HepG2 (cell line): Measurements from ENCODE around the gene CHKA. TPM values are rescaled to one million over a fixed set of nuclear protein-coding genes. Genes with fewer than 3 reads are reported as not detected.
A peak's percentile ranks its signal among the peaks of the same experiment; 100 is the strongest.

Experiments used
- ATAC-seq: fragments of 200-7000 bp; cut with Tn5 transposase; 3 replicates; pipeline ENCODE4 v1.9.1; 2020; ENCODE audit warnings: mild to moderate bottlenecking, moderate library complexity
- BruUV-seq: library from RNA; stranded (reverse); fragments of 400-500 nt; replicated peaks from 2 replicates; lab custom pipeline; 2021; lab: Mats Ljungman, UMichigan
- CTCF ChIA-PET: fragments of 300-600 bp; formaldehyde crosslinking; extraction: SDS; loops from one replicate; lab custom pipeline; 2021; ENCODE audit warnings: low total read pairs, inconsistent platforms, low intra/inter-chr PET ratio; lab: Yijun Ruan, JAX
- POLR2A ChIA-PET: fragments of 350-600 bp; sonication (Branson Sonifier 250); formaldehyde crosslinking; loops from one replicate; lab custom pipeline; 2020; ENCODE audit warnings: antibody characterized with exemption, inconsistent platforms; lab: Yijun Ruan, JAX
- DNase-seq: peaks from one replicate; pipeline ENCODE4 v3.0.0-alpha.2; 2015; ENCODE audit warnings: low spot score
- FAIRE-seq: peaks from 3 replicates; lab custom pipeline; 2011; peaks lifted over from hg19 to GRCh38; lab: Jason Lieb, UNC
- H2AFZ ChIP-seq: one replicate; pipeline ENCODE4 v1.6.1; 2011; ENCODE audit warnings: low read length, inconsistent platforms
- H3K27ac ChIP-seq: fragments of 300-600 bp; 3 replicates; pipeline ENCODE4 v1.8.0; 2011; ENCODE audit warnings: mixed run types, mild to moderate bottlenecking, mixed read lengths, low read length, inconsistent platforms; ENCODE audit not compliant: insufficient read depth; ENCODE audit errors: extremely low read length
- H3K27me3 ChIP-seq, 2 experiments: fragments of 200-600 bp in 1 of 2; 2 replicates in 1 of 2; 3 replicates in 1 of 2; pipeline versions ENCODE4 v1.6.0 to v1.8.0; 2011; ENCODE audit warnings: low read length in 2 of 2, mild to moderate bottlenecking in 2 of 2, moderate library complexity in 2 of 2, inconsistent platforms in 1 of 2; ENCODE audit not compliant: insufficient read depth in 2 of 2, control insufficient read depth in 1 of 2
- H3K36me3 ChIP-seq, 2 experiments: fragments of 200-600 bp in 1 of 2; replicated peaks in 1 of 2; 2 replicates in 1 of 2; 3 replicates in 1 of 2; pipeline versions ENCODE4 v1.5.1 to v1.8.0; 2011; ENCODE audit warnings: low read length in 2 of 2, inconsistent platforms in 1 of 2; ENCODE audit not compliant: insufficient read depth in 2 of 2, control insufficient read depth in 1 of 2
- H3K4me1 ChIP-seq: 2 replicates; pipeline ENCODE4 v1.5.1; 2012; ENCODE audit warnings: low read length, inconsistent platforms; ENCODE audit not compliant: insufficient read depth
- H3K4me2 ChIP-seq: 2 replicates; pipeline ENCODE4 v1.6.0; 2011; ENCODE audit warnings: low read depth, low read length, inconsistent platforms
- H3K4me3 ChIP-seq, 3 experiments: fragments of 200-600 bp in 1 of 3; sonication (generic), shearing (Covaris generic) in 1 of 3; replicated peaks in 1 of 3; 2 replicates each; pipeline ENCODE4 v1.5.1; 2011 to 2016; ENCODE audit warnings: low read length in 3 of 3, inconsistent platforms in 2 of 3, low read depth in 2 of 3, mild to moderate bottlenecking in 2 of 3, control low read depth in 1 of 3, mixed read lengths in 1 of 3; ENCODE audit not compliant: insufficient read depth in 1 of 3
- H3K79me2 ChIP-seq: one replicate; pipeline ENCODE4 v1.6.1; 2011; ENCODE audit warnings: low read length, inconsistent platforms; ENCODE audit not compliant: insufficient read depth
- H3K9ac ChIP-seq: 2 replicates; pipeline ENCODE4 v1.6.0; 2011; ENCODE audit warnings: mild to moderate bottlenecking, low read depth, low read length, inconsistent platforms; ENCODE audit not compliant: insufficient read depth
- H3K9me3 ChIP-seq: 2 replicates; pipeline ENCODE4 v1.5.1; 2012; ENCODE audit warnings: mild to moderate bottlenecking, low read length
- H4K20me1 ChIP-seq: 2 replicates; pipeline ENCODE4 v1.6.0; 2011; ENCODE audit warnings: inconsistent platforms, mild to moderate bottlenecking, low read length, moderate library complexity; ENCODE audit not compliant: insufficient read depth
- CEBPB ChIP-seq: IDR thresholded peaks from 2 replicates; pipeline ENCODE4 v1.6.1; 2011; ENCODE audit warnings: low read depth, low read length, improper control_type of control experiment, borderline replicate concordance
- E2F5 ChIP-seq: sonication (generic); formaldehyde crosslinking; conservative IDR thresholded peaks from 2 replicates; pipeline ENCODE4 v1.4.0; 2020; ENCODE audit warnings: missing genetic modification reagents
- GPBP1L1 ChIP-seq: sonication (generic); formaldehyde crosslinking; IDR thresholded peaks from 2 replicates; pipeline ENCODE4 v1.5.0; 2020; ENCODE audit warnings: mild to moderate bottlenecking, missing genetic modification reagents
- HOXD1 ChIP-seq: sonication (generic); formaldehyde crosslinking; IDR thresholded peaks from 2 replicates; pipeline ENCODE4 v1.5.0; 2020; ENCODE audit warnings: missing genetic modification reagents
- KMT2A ChIP-seq: sonication (generic); formaldehyde crosslinking; IDR thresholded peaks from 2 replicates; pipeline ENCODE4 v1.4.0; 2020; ENCODE audit warnings: missing genetic modification reagents
- MYC ChIP-seq: sonication (generic); formaldehyde crosslinking; IDR thresholded peaks from 2 replicates; pipeline ENCODE4 v1.9.0; 2021; ENCODE audit warnings: missing genetic modification reagents, borderline replicate concordance
- NR3C1 ChIP-seq: sonication (generic); formaldehyde crosslinking; IDR thresholded peaks from 2 replicates; pipeline ENCODE4 v1.4.0; 2020; ENCODE audit warnings: missing genetic modification reagents
- RORA ChIP-seq: sonication (generic); formaldehyde crosslinking; IDR thresholded peaks from 2 replicates; pipeline ENCODE4 v1.5.0; 2020; ENCODE audit warnings: mild to moderate bottlenecking, missing genetic modification reagents, moderate library complexity
- SAP130 ChIP-seq: IDR thresholded peaks from 2 replicates; pipeline ENCODE4 v1.6.1; 2016; ENCODE audit warnings: low read depth
- ZNF256 ChIP-seq: sonication (generic); formaldehyde crosslinking; conservative IDR thresholded peaks from 2 replicates; pipeline ENCODE4 v1.4.0; 2020; ENCODE audit warnings: missing genetic modification reagents
- ZNF724P ChIP-seq: sonication (generic); formaldehyde crosslinking; IDR thresholded peaks from 2 replicates; pipeline ENCODE4 v1.8.0; 2022; ENCODE audit warnings: missing genetic modification reagents, borderline replicate concordance
- WGBS: methylation state at CpG from one replicate; pipeline ENCODE4 v1.1.6; 2017; ENCODE audit warnings: low lambda C conversion rate; 5-methylcytosine and 5-hydroxymethylcytosine counted together
- in situ Hi-C: cut with HindIII; loops from 2 replicates; pipeline ENCODE4 v1.10.0; 2017; ENCODE audit warnings: low pct_unique_long_range_greater_than_20kb; ENCODE audit not compliant: extremely low pct_ligation_motif_present
- intact Hi-C: fragments of 100-400 bp; cut with micrococcal nuclease; formaldehyde crosslinking; loops from one replicate; pipeline ENCODE4 v1.10.0; 2022; ENCODE audit not compliant: unreplicated experiment
- polyA plus RNA-seq, 8 experiments: library from polyadenylated mRNA; depleted of rRNA in 3 of 8; stranded (reverse) in 7 of 8; unstranded in 1 of 8; fragments of >200 nt; fragmentation: Illumina TruSeq in 4 of 8; extraction: Trizol in 4 of 8; gene quantifications; 2 replicates each; pipeline versions ENCODE4 v1.2.1 to v1.2.3, GENCODE V29; 2011 to 2016; ENCODE audit warnings: low read depth in 4 of 8, missing spikeins in 1 of 8, mixed read lengths in 1 of 8; ENCODE audit not compliant: insufficient read depth in 1 of 8
- total RNA-seq, 5 experiments: library from RNA; depleted of rRNA; stranded (reverse); fragments of >200 nt; fragmentation: Illumina TruSeq; extraction: Trizol; gene quantifications; 2 replicates each; pipeline ENCODE4 v1.2.3, GENCODE V29; 2016; ENCODE audit warnings: low read depth in 1 of 5
- TF ChIP-seq, protein P1 (sequence below): sonication (generic); formaldehyde crosslinking; IDR thresholded peaks from 2 replicates; pipeline ENCODE4 v1.4.0; 2020; ENCODE audit warnings: missing genetic modification reagents, mild to moderate bottlenecking, borderline replicate concordance
- TF ChIP-seq, protein P2 (sequence below): sonication (generic); formaldehyde crosslinking; IDR thresholded peaks from 2 replicates; pipeline ENCODE4 v1.4.0; 2020; ENCODE audit warnings: missing genetic modification reagents
- TF ChIP-seq, protein P3 (sequence below): sonication (generic); formaldehyde crosslinking; conservative IDR thresholded peaks from 2 replicates; pipeline ENCODE4 v1.4.0; 2020; ENCODE audit warnings: mild to moderate bottlenecking, missing genetic modification reagents, moderate library complexity

Gene CHKA
- total and polyA plus RNA-seq, 2 of the 13 experiments (the other 11 are each of a cell fraction or from before 2014, with no cell fraction given) = 71.6 to 92.7 TPM

DNA sequence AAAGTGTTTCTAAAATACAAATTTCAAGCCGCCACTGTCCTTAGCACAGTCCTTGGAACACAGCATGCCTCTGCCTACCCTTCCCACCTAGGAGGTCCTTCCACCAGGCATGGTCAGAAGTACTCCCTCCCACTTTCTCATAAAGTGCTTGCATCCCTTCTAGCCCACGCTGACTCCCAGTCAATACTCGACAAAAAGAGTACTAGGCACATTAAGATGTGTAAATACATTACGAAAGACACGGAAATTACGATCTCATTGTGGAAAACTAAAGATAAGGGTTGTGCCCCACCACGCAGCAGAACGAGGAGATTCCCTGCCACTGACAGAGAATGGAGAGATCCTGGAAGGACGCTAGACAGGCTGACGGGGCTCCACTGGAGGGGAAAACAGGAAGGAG, 13.5 kb downstream of the CHKA start (continued):
- TF ChIP-seq GPBP1L1 = no peak
- no peak for TF ChIP-seq MYC
- peak; percentile 31; the same call in 1 of the 2 replicates for TF ChIP-seq CEBPB

DNA sequence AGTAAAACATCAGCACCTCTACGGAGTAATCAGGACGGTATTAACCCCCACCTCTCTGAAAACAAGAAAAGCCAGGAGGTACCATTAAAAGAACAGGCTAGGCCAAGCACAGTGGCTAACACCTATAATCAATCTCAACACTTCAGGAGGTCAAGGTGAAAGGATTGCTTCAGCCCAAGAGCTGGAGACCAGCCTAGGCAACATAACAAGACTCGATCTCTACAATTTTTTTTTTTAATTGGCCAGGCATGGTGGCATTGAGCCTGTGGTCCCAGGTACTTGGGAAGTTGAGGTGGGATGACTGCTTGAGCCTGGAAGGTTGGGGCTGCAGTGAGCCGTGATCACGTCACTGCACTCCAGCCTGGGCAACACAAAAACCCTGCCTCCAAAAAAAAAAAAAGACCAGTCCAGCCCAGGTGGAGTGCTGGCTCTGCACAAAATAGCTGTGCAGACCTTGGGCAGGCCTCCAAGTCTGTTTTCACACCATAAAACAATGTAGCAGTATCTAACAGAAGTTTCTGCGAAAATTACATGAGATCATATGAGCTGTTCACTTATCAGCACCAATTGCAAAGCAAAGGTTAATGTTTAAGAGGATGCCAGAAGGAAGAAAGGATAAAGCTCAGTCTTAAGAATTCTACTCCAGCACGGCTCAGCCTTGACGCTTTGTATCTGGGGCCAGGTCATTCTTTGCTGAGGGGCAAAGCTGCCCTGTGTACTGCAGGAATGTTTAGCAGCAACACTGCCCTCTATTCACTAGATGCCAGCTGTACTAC, 14.8 kb downstream of the CHKA start:
- BruUV-seq = no TSS peak
- in situ Hi-C loops (no loop called here), intact Hi-C loops (loop anchor here (1.0 kb wide), 1 partner anchor 100 kb away; no protein-coding TSS in a partner anchor)
- Histone ChIP-seq H3K79me2 (peaks cover 96% of the 10 kb centered on the region), H3K4me3 (peak overlapping the region in 1 of 3 experiments; percentile 14; a peak in 2 of 6 replicates), H3K4me1 (peaks cover 99% of the 10 kb centered on the region), H3K4me2 (peak overlapping the region; percentile 43), H2AFZ (no peak overlapping the region), H4K20me1 (peaks cover 37% of the 10 kb centered on the region), H3K9me3 (no peaks in the 10 kb centered on the region), H3K9ac (peak overlapping the region; percentile 24), H3K27me3 (no peaks in the 10 kb centered on the region), H3K27ac (peak overlapping the region; percentile 79), H3K36me3 (peaks cover 10 to 19% of the 10 kb centered on the region in 2 experiments; a peak in 4 of 5 replicates)
- FAIRE-seq (no peak), DNase-seq (peak; percentile 61), ATAC-seq (peak; percentile 67)
- ChIA-PET CTCF (interaction anchor here (0.9 kb wide), 1 partner anchor 85 kb away, joined by 4 read pairs; no protein-coding TSS in a partner anchor), POLR2A (interaction anchor here (0.7 to 2.4 kb wide), 10 partner anchors 12 to 193 kb away, joined by 3 to 20 read pairs (median 4); partner anchors contain the start of gene CHKA)
- WGBS = 16% methylated on average over 8 of the region's 8 CpGs
- no peak for TF ChIP-seq NR3C1 (CRISPR knock-in tag)
- TF ChIP-seq, protein P1, sequence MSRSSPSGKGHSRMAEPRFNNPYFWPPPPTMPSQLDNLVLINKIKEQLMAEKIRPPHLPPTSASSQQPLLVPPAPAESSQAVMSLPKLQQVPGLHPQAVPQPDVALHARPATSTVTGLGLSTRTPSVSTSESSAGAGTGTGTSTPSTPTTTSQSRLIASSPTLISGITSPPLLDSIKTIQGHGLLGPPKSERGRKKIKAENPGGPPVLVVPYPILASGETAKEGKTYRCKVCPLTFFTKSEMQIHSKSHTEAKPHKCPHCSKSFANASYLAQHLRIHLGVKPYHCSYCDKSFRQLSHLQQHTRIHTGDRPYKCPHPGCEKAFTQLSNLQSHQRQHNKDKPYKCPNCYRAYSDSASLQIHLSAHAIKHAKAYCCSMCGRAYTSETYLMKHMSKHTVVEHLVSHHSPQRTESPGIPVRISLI (CRISPR knock-in tag) = peak; percentile 87
- TF ChIP-seq SAP130 = no peak
- TF ChIP-seq, protein P2, sequence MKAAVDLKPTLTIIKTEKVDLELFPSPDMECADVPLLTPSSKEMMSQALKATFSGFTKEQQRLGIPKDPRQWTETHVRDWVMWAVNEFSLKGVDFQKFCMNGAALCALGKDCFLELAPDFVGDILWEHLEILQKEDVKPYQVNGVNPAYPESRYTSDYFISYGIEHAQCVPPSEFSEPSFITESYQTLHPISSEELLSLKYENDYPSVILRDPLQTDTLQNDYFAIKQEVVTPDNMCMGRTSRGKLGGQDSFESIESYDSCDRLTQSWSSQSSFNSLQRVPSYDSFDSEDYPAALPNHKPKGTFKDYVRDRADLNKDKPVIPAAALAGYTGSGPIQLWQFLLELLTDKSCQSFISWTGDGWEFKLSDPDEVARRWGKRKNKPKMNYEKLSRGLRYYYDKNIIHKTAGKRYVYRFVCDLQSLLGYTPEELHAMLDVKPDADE (CRISPR knock-in tag) = no peak
- TF ChIP-seq KMT2A (CRISPR knock-in tag) = peak; percentile 41; the same call in 1 of the 2 replicates
- TF ChIP-seq, protein P3, sequence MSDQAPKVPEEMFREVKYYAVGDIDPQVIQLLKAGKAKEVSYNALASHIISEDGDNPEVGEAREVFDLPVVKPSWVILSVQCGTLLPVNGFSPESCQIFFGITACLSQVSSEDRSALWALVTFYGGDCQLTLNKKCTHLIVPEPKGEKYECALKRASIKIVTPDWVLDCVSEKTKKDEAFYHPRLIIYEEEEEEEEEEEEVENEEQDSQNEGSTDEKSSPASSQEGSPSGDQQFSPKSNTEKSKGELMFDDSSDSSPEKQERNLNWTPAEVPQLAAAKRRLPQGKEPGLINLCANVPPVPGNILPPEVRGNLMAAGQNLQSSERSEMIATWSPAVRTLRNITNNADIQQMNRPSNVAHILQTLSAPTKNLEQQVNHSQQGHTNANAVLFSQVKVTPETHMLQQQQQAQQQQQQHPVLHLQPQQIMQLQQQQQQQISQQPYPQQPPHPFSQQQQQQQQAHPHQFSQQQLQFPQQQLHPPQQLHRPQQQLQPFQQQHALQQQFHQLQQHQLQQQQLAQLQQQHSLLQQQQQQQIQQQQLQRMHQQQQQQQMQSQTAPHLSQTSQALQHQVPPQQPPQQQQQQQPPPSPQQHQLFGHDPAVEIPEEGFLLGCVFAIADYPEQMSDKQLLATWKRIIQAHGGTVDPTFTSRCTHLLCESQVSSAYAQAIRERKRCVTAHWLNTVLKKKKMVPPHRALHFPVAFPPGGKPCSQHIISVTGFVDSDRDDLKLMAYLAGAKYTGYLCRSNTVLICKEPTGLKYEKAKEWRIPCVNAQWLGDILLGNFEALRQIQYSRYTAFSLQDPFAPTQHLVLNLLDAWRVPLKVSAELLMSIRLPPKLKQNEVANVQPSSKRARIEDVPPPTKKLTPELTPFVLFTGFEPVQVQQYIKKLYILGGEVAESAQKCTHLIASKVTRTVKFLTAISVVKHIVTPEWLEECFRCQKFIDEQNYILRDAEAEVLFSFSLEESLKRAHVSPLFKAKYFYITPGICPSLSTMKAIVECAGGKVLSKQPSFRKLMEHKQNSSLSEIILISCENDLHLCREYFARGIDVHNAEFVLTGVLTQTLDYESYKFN (CRISPR knock-in tag) = 0 out of 2 replicates have a peak, but pooled peaks have one; percentile 7
- TF ChIP-seq ZNF724P (CRISPR knock-in tag) = no peak
- TF ChIP-seq E2F5 = no peak
- TF ChIP-seq HOXD1 (CRISPR knock-in tag) = peak; percentile 63; the same call in 1 of the 2 replicates
- TF ChIP-seq RORA (CRISPR knock-in tag) = no peak
- TF ChIP-seq ZNF256 (CRISPR knock-in tag) = no peak
